Stimulated activated naive CD8-positive, alpha-beta T cell treated with anti-CD3 and anti-CD28 coated beads, Interleukin-15, amount 100 ng/mL, for 72 hours (primary cell): Measurements from ENCODE around the gene DNAJA2.
"Not testable (repeated sequence)": the region's sequence is repeated elsewhere in the genome, so short reads cannot be mapped to it uniquely, and the experiment has no call there.

ENCODE experiments used
- ATAC-seq: fragments of 150-1000 bp; cut with Tn5 transposase; 2 replicates; pipeline ENCODE4 v1.10.0; 2021; ENCODE audit warnings: mild to moderate bottlenecking, moderate library complexity
- DNase-seq, 2 donors: peaks; one replicate each; pipeline ENCODE4 v3.0.0; 2021 to 2022
- H3K27ac Mint-ChIP-seq, 2 donors: one replicate each; pipeline ENCODE4 v1.8.0; 2022; ENCODE audit warnings: mild to moderate bottlenecking in 2 of 2, mixed read lengths in 2 of 2, moderate library complexity in 2 of 2
- H3K27me3 Mint-ChIP-seq: one replicate; pipeline ENCODE4 v1.8.0; 2022; ENCODE audit warnings: mixed read lengths
- H3K4me1 Mint-ChIP-seq: one replicate; pipeline ENCODE4 v1.8.0; 2022; ENCODE audit warnings: mild to moderate bottlenecking, mixed read lengths
- H3K4me3 Mint-ChIP-seq, 2 donors: one replicate each; pipeline ENCODE4 v1.8.0; 2022; ENCODE audit warnings: mild to moderate bottlenecking in 2 of 2, mixed read lengths in 2 of 2, moderate library complexity in 1 of 2
- H3K9me3 Mint-ChIP-seq, 2 donors: one replicate each; pipeline ENCODE4 v1.8.0; 2022; ENCODE audit warnings: mixed read lengths in 2 of 2

DNAJA2 gene

DNA sequence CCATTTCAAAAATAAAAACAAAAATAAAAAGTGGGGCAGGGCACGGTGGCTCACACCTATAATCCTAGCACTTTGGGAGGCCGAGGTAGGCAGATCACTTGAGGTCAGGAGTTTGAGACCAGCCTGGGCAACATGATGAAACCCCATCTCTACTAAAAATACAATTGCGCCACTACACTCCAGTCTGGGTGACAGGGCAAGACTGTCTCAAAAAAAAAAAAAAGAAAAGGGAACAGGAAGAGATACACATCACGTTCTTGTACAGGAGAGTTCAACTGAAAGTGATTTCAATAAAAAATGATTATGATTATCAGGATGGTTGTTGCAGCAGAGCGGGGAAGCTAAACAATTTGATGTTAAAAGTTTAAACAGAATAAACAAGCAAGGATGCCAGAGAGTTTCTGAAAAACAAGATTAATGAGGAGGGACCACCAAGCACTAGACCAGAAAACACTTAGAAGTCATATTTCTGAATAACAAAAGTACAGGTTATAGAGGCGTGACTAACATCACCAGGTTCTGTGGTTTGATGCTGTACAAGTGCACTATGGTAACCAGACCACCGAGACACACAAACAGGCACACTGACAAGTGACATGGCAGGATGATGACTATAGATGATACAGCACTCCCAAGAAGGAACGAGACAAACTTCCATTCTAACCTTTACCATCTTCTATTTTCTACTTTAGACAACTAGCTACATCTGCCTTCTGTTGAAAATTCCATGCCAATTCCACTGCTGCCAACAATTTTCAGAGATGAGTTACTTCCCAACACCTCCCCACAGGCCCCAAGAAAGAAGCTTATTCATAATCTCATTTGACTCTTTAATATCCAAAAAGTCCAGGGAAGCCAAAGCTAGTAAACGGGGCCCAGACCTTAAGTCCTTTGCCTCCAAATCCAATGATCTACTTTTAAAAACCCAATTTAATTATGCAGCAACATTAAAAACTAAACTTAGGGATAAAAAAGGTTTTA lies 11.8 kb downstream of the DNAJA2 start:
- H3K27ac Mint-ChIP-seq = peak overlapping the region; percentile 62 to 96
- peak overlapping the region; percentile 25 to 59 for H3K4me3 Mint-ChIP-seq
- no peaks in the 10 kb centered on the region for H3K27me3 Mint-ChIP-seq
- DNase-seq (peak; percentile 39 to 59), ATAC-seq (peak; percentile 100)
- H3K9me3 Mint-ChIP-seq = no peaks in the 10 kb centered on the region
- H3K4me1 Mint-ChIP-seq = peaks cover 65% of the 10 kb centered on the region

DNA sequence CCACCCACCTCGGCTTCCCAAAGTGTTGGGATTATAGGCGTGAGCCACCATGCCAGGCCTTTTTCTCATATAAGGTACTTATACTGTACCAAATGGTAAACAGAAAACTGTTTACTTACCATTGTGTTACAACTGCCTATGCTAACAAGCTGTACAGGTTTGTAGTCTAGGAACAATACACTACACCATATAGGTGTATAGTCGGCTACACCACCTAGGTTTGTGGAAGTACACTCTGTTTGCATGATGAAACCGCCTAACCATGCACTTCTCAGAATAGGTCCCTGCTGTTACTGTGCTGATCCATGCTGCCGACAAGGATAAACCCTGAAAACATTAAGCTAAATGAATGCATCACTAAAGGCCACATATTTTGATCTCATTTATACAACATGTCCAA lies 18.9 kb downstream of the DNAJA2 start:
- no peaks in the 10 kb centered on the region for H3K9me3 Mint-ChIP-seq
- no peaks in the 10 kb centered on the region for H3K27me3 Mint-ChIP-seq
- H3K27ac Mint-ChIP-seq = no peak overlapping the region
- no peak overlapping the region for H3K4me3 Mint-ChIP-seq
- DNase-seq = no peak
- no peak for ATAC-seq
- H3K4me1 Mint-ChIP-seq = peaks cover 19% of the 10 kb centered on the region

GRCh38 chr16:46950009-46950408 lies 23.5 kb downstream of the DNAJA2 start:
- ATAC-seq = no peak
- DNase-seq = no peak
- no peaks in the 10 kb centered on the region for H3K27me3 Mint-ChIP-seq
- no peak overlapping the region for H3K4me3 Mint-ChIP-seq
- H3K4me1 Mint-ChIP-seq = no peaks in the 10 kb centered on the region
- H3K27ac Mint-ChIP-seq = no peak overlapping the region
- no peaks in the 10 kb centered on the region for H3K9me3 Mint-ChIP-seq

GRCh38 chr16:46949241-46949892 lies 24.1 kb downstream of the DNAJA2 start:
- peak in 1 of 2 donors; percentile 21 for DNase-seq
- Mint-ChIP-seq H3K27me3 (no peaks in the 10 kb centered on the region), H3K4me1 (no peaks in the 10 kb centered on the region), H3K4me3 (no peak overlapping the region), H3K9me3 (no peaks in the 10 kb centered on the region), H3K27ac (no peak overlapping the region)
- peak; percentile 80 for ATAC-seq

GRCh38 chr16:46948548-46949166 lies 24.8 kb downstream of the DNAJA2 start:
- no peak overlapping the region for H3K27ac Mint-ChIP-seq

GRCh38 chr16:46947900-46948547 lies 25.4 kb downstream of the DNAJA2 start:
- H3K4me1 Mint-ChIP-seq = peaks cover 13% of the 10 kb centered on the region
- no peak overlapping the region for H3K27ac Mint-ChIP-seq
- peak; percentile 80 for ATAC-seq
- H3K27me3 Mint-ChIP-seq = no peaks in the 10 kb centered on the region
- H3K4me3 Mint-ChIP-seq = no peak overlapping the region
- H3K9me3 Mint-ChIP-seq = no peaks in the 10 kb centered on the region
- DNase-seq = peak; percentile 36 to 45

More at GRCh38 chr16:46948548-46949166, 24.8 kb downstream of the DNAJA2 start:
- Mint-ChIP-seq H3K27me3 (no peaks in the 10 kb centered on the region), H3K9me3 (no peaks in the 10 kb centered on the region), H3K4me1 (peaks cover 7% of the 10 kb centered on the region), H3K4me3 (no peak overlapping the region)
- DNase-seq (no peak), ATAC-seq (no peak)

DNA sequence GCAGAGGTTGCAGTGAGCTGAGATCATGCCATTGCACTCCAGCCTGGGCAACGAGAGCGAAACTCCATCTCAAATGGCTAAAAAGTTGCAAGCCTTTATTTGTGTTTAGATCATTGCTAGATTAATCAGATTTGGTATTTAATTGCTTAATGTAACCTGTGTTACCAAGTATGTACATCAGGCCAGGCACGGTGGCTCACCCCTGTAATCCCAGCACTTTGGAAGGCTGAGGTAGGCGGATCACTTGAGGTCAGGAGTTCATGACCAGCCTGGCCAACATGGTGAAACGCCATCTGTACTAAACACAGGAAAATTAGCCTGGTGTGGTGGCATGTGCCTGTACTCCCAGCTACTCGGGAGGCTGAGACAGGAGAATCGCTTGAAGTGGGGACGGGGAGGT lies 28.8 kb downstream of the DNAJA2 start:
- DNase-seq, H3K9me3 Mint-ChIP-seq, H3K27me3 Mint-ChIP-seq, H3K4me3 Mint-ChIP-seq, H3K27ac Mint-ChIP-seq, ATAC-seq: not testable (repeated sequence)
- H3K4me1 Mint-ChIP-seq = peaks cover 21% of the 10 kb centered on the region

GRCh38 chr16:46937536-46937935 lies 35.9 kb downstream of the DNAJA2 start:
- no peak overlapping the region for H3K27ac Mint-ChIP-seq
- H3K27me3 Mint-ChIP-seq = no peaks in the 10 kb centered on the region
- peaks cover 9% of the 10 kb centered on the region for H3K4me1 Mint-ChIP-seq
- H3K9me3 Mint-ChIP-seq = no peaks in the 10 kb centered on the region
- ATAC-seq (no peak), DNase-seq (no peak)
- no peak overlapping the region for H3K4me3 Mint-ChIP-seq

- Mint-ChIP-seq H3K27me3 (no peaks in the 10 kb centered on the region), H3K9me3 (no peaks in the 10 kb centered on the region), H3K4me1 (peaks cover 5% of the 10 kb centered on the region), H3K27ac (peak overlapping the region in 1 of 2 donors; percentile 27), H3K4me3 (no peak overlapping the region)
- no peak for ATAC-seq
- no peak for DNase-seq
Measured at GRCh38 chr16:46932802-46933201, 40.7 kb downstream of the DNAJA2 start.

DNA sequence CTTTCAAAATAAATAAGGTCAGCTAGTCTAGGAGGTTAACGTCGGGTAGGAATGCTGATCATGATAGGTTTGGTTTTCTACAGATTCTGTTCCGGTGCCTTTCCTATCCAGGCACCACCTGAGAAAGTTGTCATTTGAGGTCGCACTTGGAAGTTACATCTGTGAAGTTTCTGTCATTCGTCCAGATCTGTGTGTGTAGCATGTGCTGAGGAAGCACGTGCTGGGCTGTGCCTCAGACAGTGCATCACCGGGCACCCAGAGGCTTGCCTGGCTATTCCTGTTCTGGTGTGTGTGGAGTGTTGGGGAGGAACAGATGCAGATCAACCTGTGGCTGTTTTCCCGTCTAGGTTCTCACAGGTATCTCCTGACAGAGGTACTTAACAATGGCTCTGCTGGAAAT lies 42.6 kb downstream of the DNAJA2 start:
- no peaks in the 10 kb centered on the region for H3K27me3 Mint-ChIP-seq
- ATAC-seq = no peak

DNA sequence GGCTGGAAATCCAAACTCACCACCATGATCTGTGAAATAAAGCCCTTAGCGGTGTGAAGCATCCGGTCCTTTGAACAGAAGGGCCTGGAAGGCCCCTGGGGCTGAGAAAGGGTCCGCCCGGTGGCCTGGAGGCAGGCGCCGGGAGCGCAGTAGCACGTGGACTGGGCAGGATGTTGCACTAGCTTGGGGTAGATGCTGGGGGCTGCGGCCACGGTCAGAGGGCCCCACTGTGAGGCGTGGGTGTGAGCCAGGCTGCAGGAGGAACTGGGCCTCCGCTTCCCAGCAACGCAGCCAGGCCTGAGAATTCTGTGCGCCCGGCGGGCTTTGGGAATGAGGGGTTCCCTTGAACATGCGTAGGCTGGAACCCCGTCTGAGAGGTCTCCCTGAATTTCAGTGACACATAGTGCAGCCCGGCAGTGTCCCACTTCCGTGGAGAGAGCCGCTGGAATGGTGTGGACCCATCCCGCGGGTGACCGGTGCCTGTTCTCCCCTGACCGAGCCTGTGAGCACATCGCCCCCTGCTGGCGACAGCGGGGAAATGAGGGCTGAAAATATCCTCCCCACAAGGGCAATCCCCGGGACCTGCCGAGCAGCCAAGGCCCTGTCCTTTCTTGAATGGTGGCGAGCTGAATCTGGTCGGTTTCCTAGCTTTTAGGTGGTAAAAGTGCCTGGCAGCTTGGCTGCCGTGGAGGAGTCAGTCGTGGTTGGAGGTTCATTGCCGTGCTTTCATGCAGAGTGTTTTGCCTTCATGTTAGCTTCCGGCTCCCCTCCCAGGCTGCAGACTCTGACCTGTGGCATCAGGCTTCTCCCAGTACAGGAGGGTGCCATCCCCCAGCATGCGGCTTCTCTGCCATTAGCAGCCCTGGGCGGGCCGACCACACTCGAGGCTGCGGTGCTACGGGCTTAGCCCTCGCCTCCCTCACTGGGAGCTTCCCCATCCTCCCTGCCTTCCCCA lies 43.8 kb downstream of the DNAJA2 start:
- no peak overlapping the region for H3K27ac Mint-ChIP-seq
- H3K4me3 Mint-ChIP-seq = no peak overlapping the region
- DNase-seq (peak; percentile 58 to 66), ATAC-seq (peak; percentile 79)
- H3K9me3 Mint-ChIP-seq = no peaks in the 10 kb centered on the region
- no peaks in the 10 kb centered on the region for H3K27me3 Mint-ChIP-seq
- H3K4me1 Mint-ChIP-seq = peaks cover 12% of the 10 kb centered on the region

More for the DNA sequence above, 42.6 kb downstream of the DNAJA2 start:
- H3K27ac Mint-ChIP-seq = peak overlapping the region in 1 of 2 donors; percentile 21
- DNase-seq = no peak
- no peaks in the 10 kb centered on the region for H3K9me3 Mint-ChIP-seq
- H3K4me1 Mint-ChIP-seq = peaks cover 12% of the 10 kb centered on the region
- no peak overlapping the region for H3K4me3 Mint-ChIP-seq

DNA sequence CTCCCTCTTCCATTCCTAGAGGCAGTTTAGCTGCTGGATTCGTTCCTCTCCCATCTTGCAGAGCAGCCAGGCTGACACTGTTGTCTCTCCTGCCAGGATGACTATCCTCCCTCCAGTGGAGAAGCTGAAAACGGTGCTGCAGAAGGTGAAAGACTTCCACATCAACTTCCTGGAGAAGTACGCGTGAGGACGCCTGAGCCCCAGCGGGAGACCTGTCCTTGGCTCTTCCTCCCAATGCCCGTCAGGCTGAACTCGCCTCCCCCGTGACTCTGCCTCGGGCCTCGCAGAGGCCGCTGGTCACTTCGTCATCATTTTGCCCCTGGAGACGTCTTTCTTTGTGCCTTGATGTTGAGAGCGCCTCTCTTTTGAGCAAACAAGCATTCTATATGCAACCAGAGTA lies 44.7 kb downstream of the DNAJA2 start:
- ATAC-seq (no peak), DNase-seq (no peak)
- Mint-ChIP-seq H3K4me1 (peaks cover 12% of the 10 kb centered on the region), H3K4me3 (no peak overlapping the region), H3K9me3 (no peaks in the 10 kb centered on the region), H3K27me3 (no peaks in the 10 kb centered on the region), H3K27ac (peak overlapping the region in 1 of 2 donors; percentile 3)

- H3K27me3 Mint-ChIP-seq = no peaks in the 10 kb centered on the region
- peaks cover 7% of the 10 kb centered on the region for H3K4me1 Mint-ChIP-seq
- no peak for DNase-seq
- no peaks in the 10 kb centered on the region for H3K9me3 Mint-ChIP-seq
- H3K4me3 Mint-ChIP-seq = no peak overlapping the region
- no peak for ATAC-seq
- H3K27ac Mint-ChIP-seq = no peak overlapping the region
Measured at GRCh38 chr16:46927273-46927672, 46.2 kb downstream of the DNAJA2 start.

DNA sequence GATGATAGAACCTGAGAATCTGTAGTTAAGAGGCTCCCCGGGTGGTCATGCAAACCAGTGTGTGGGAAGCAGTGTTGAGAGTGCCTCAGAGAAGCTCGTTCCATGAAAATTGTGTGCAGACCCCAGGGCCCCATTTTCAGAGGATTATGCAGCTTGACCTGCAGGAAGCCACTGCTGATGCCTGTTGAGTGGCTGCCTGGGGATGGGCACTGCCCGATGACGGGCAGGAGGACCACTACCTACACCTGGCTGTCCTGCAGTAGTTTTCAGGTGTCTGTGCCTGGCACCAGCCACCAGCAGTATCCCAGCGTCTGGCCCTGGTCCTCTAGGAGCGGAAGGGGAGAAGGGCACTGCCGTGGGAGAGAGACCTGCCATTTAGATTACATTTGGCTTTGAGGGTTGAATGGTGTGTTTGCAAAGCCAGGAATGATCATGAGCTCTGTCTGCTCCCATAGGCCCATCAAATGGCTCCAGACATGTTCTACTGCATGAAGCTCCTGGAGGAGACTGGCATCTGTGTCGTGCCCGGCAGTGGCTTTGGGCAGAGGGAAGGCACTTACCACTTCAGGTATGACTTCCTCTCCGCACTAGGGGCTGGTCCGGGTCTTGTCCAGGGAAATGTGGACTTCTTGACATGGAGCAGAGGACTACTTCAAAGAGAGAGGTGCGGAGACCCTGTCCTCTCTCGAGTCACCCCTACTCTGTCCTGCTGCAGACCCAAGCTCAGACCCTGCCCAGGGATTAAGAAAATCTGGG lies 46.8 kb downstream of the DNAJA2 start:
- Mint-ChIP-seq H3K4me1 (peaks cover 7% of the 10 kb centered on the region), H3K9me3 (no peaks in the 10 kb centered on the region), H3K27me3 (no peaks in the 10 kb centered on the region), H3K27ac (peak overlapping the region in 1 of 2 donors; percentile 71), H3K4me3 (no peak overlapping the region)
- DNase-seq = no peak
- no peak for ATAC-seq
